GM18502 (cell line): Measurements from ENCODE around the gene MPRIP.
"Not testable (repeated sequence)": the region's sequence is repeated elsewhere in the genome, so short reads cannot be mapped to it uniquely, and the experiment has no call there.

Source experiments
- ATAC-seq: cut with Tn5 transposase; IDR thresholded peaks from one replicate; pipeline ENCODE4 v1.9.1; 2021; ENCODE audit warnings: mild to moderate bottlenecking; ENCODE audit not compliant: unreplicated experiment, poor library complexity

MPRIP gene

DNA sequence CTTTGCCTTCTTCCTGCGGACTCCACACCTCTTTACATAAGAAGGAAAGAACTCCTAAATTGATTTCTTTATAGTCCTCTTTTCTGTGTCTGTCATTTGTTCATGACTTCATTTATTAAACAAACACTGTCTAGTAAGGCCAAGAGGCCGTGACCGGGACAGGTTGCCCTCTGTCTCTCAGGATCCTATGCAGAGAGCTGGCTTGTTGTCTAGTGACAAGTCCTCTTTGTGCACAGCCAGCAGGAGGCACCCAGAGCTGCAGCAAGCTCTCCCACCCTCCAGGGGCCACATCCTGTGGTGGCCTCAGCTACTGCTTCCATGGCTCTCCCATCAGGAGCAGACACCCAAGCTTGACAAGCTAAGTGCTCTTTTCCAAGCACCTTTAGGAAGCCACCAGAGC is 113.3 kb downstream of the MPRIP start:
- ATAC-seq: no peak

DNA sequence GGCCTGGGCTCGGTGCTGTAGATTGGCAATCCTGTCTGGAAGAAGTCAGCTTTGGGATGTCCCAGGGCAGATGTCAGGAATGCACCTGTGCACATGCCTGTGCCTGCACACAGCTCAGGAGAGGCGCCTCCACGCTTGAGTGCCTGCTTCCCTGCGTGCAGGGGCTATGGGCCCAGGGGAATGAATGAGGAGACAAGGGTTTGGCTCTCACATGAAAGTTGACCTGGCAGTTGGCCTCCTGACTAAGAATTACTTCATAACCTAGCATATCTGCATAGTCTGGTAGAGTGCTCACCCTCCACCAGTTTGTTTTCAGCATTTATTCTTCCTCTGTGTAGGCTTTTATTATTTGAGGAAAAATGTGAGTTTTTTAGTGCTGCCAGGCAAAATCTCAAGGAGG is 113.8 kb downstream of the MPRIP start:
- no peak for ATAC-seq

DNA sequence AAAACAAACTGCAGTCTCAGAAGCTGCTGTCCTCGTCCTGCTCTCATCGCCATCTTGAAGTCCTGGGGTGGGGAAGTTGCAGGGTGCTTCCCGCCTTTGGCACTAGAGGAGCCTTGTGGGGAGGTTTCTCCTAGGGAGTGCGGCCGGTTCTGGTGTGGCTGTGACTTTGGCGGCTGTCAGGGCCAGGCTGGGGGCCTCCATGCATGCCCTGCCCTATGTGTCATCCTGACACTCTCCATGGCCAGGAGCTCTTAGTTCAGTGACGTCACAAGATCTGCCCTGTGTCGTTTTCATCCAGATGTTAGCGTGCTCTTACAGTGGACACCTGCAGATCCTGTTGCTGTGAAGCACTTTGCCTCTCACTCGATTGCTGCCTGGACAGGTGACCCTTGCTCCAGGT is 114.3 kb downstream of the MPRIP start:
- ATAC-seq: no peak

DNA sequence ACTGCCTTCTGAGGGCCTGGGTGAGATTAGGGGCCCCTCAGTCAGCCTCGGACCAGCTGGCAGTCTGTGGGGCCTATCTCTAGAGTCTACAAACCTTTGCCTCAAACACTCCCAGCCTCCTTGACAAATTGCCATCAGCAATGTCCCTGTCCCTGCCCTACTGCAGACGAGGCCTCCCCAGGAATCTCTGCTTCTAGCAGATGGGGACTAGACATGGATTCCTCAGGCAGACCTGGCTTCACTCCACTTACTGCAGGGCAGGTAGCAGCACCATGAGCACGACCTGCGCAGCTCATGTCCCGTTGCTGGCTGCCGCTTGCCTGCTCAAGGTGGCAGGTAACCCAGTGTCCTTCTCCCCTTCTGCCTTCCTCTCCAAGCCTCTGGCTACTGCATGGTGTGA is 114.8 kb downstream of the MPRIP start:
- ATAC-seq: no peak

DNA sequence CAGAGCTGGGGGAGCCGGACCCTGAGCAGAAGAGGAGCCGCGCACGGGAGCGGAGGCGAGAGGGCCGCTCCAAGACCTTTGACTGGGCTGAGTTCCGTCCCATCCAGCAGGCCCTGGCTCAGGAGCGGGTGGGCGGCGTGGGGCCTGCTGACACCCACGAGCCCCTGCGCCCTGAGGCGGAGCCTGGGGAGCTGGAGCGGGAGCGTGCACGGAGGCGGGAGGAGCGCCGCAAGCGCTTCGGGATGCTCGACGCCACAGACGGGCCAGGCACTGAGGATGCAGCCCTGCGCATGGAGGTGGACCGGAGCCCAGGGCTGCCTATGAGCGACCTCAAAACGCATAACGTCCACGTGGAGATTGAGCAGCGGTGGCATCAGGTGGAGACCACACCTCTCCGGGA is 116.2 kb downstream of the MPRIP start:
- not testable (repeated sequence) for ATAC-seq

DNA sequence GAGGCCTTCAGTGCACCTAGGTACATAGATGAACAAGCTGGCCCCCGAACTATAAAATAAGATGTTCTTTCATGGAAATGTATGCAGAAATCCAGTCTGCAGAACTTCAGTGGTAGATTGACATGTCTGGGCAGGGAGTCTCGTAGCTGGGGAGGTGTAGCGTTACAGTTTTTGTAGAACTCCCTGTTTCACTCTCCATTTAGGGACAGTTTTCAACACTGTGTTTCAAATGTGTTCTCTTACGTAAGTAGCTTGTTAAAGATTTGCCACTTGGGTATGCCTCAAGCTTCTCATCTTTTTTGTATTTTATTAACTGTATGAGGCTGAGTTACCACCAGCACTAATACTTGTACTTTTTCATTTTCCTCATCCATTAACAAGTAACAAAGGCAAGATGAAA is 117.3 kb downstream of the MPRIP start:
- ATAC-seq: no peak

DNA sequence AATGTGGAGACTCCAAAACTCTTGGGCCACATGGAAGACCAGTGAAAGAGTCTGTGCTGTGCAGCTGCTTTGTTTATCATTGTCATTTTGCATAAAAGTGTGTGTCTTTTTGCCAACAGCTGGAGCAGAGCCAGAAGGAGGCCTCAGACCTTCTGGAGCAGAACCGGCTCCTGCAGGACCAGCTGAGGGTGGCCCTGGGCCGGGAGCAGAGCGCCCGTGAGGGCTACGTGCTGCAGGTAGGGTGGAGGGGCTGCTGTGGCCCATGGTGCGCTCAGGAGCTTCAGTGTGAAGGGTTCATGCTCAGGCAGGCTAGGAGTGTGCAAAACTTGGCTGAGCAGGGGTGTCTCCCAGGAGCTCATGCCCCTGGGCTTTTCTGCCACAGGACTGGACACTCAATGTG is 118.9 kb downstream of the MPRIP start:
- ATAC-seq: no peak

DNA sequence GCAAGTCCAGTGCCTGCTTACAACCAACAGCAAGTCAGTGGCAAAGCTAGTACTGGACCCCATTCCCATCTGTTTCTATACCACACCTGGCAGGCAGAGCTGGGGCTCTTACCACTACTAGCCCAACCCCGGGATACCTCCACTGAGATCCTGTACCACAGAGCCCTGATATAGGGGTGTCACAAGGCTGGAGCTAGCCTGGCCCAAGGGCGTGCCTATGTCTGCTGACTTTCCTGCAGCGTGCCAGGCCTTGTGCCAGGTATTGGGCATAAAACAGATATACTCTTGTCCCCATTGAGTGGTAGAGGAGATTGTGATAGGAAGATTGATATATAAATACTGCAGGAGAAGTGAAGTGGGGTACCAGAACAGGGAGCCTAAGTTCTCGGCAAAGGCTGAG is 119.5 kb downstream of the MPRIP start:
- no peak for ATAC-seq

DNA sequence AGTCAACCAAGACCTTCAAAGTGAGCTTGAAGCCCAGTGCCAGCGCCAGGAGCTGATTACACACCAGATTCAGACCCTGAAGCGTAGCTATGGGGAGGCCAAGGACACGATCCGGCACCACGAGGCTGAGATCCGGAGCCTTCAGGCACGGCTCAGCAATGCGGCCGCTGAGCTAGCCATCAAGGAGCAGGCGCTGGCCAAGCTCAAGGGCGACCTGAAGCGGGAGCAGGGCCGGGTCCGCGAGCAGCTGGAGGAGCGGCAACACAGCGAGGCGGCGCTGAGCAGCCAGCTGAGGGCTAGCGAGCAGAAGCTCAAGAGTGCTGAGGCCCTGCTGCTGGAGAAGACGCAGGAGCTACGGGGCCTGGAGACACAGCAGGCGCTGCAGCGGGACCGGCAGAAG is 121.9 kb downstream of the MPRIP start:
- no peak for ATAC-seq

DNA sequence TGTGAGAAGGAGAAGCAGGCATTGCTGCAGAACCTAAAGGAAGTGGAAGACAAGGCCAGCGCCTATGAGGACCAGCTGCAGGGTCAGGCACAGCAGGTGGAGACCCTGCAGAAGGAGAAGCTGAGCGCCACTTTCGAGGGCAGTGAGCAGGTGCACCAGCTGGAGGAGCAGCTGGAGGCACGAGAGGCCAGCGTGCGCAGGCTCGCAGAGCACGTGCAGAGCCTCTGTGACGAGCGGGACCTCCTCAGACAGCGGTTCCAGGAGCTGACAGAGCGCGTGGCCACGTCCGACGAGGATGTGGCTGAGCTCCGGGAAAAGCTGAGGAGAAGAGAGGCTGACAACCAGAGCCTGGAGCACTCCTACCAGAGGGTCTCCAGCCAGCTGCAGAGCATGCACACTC is 122.4 kb downstream of the MPRIP start:
- ATAC-seq: no peak

DNA sequence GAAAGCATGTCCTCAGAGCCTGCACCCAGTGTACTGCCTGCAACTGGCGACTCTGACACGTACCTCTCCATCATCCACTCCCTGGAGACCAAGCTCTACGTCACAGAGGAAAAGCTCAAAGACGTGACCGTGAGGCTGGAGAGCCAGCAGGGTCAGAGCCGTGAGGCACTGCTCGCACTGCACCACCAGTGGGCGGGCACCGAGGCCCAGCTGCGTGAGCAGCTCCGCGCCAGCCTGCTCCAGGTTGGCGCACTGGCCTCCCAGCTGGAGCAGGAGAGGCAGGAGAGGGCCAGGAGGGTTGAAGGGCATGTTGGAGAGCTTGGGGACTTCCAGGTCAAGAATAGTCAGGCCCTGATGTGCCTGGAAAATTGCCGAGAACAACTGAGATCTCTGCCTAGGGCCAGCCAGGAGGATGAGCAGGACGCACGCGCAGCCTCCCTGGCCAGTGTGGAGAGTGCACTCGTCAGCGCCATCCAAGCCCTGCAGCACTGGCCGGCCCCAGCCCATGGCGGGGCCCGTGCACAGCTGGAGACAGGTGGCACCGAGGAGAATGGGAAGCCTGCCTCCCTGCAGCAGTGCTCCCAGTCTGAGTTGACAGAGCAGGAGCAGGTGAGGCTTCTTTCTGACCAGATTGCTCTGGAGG is 123.5 kb downstream of the MPRIP start:
- ATAC-seq: no peak

DNA sequence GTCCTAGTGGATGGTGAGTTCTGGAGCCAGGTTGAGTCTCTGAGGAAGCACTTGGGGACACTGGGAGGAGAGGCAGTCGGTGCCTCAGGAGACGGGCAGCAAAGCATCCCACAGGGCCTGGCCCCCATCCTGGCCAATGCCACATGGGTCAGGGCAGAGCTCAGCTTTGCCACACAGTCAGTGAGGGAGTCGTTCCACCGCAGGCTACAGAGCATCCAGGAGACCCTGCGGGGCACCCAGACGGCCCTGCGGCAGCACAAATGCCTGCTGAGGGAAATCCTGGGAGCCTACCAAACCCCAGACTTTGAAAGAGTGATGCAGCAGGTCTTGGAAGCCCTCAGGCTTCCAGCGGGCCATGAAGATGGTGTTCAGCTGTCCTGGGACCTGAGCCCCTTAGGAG is 124.2 kb downstream of the MPRIP start:
- no peak for ATAC-seq

DNA sequence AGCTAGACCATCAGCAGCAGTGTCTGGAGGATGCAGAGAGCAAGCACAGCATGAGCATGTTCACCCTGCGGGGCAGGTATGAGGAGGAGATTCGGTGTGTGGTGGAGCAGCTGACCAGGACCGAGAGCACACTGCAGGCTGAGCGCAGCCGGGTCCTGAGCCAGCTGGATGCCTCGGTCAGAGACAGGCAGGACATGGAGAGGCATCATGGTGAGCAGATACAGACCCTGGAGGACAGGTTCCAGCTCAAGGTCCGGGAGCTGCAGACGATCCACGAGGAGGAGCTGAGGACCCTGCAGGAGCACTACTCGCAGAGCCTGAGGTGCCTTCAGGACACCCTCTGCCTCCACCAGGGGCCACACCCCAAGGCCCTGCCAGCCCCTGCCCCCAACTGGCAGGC is 125.1 kb downstream of the MPRIP start:
- ATAC-seq: no peak

DNA sequence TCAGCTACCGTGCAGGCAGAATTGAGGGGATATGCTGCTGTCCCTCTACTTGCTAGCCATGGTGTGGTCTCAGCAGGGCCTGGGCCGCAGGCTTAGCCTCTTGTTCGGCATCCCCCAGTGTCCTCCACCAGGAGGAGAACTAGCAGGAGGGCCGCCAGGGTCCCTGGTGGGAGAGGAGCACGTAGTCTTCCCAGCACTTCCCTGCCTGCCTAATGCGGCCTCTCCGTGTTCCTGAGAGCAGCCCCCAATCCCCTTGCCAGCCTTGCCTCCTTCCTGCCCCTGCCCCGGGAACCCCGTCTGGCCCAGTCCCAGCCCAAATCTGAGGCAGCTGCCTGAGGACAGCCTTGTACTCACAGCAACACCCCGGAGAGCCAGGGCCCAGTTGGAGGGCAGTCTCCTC is 125.7 kb downstream of the MPRIP start:
- no peak for ATAC-seq

DNA sequence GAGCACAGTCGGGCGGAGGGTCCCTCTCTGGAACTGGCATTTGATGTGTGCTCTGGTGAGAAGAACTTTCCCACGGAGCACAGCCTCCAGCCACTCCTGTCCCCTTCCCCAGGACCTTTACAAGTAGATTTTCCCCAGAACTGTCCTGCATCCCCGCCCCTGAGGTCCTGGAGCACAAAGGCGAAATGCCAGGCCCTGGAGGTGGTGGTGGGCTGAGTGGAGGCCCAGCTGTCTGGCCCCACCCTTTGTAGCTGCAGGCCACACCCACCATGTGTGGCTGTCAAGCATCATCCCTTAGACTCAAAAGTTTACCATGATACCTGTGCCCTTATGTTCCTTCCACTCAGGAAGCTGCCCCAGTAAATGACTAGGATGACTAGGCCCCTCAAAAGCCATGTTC is 126.1 kb downstream of the MPRIP start:
- ATAC-seq: no peak

DNA sequence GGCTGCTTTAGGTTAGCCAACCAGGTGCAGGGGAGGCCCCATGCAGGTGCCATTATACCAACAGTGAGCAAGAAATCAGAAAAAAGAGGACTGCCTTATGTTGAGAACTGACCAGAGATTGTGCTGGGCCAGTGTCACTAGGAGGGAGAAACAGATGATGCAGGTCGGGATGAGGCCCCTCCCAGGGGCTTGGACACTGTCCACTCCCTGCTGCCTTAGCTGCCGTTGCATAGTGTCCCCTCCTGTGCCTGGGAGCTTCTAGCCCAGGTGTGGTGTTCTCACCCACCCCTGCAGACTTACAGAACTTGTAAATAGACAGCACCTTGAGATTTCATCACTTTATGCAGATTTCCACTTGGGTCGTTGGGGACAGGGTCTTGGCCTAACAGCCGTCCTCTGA is 127.1 kb downstream of the MPRIP start:
- no peak for ATAC-seq

DNA sequence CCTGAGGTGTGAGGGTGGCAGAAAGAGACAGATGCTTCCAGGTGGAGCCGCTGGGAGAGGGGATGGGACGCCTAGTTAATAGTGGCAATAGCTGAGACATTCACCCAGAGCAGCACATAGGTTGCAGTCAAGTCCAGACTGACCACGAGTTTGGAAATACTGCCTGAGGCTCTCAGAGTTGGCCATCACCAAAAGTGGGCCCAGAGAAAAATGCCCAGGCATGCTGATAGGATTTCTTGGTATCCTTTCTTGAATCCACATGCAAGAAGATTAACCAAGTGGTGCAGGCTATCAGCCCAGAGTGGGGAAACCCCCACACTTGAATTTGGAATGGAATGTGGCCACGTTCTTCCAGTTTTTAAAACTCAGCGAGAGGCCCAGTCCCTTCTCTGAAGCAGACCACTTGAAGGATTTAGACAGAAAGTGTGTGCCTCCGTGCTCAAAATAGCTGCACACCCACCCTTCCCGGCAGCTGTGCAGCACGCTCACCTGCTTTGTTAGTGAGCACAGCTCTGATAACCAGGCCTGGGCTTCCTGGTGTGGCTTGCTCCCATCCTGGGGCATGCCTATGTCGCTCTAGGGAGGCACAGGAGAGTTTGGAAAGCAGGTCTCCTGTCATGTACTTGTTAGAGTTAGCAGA is 128.2 kb downstream of the MPRIP start:
- ATAC-seq: no peak

DNA sequence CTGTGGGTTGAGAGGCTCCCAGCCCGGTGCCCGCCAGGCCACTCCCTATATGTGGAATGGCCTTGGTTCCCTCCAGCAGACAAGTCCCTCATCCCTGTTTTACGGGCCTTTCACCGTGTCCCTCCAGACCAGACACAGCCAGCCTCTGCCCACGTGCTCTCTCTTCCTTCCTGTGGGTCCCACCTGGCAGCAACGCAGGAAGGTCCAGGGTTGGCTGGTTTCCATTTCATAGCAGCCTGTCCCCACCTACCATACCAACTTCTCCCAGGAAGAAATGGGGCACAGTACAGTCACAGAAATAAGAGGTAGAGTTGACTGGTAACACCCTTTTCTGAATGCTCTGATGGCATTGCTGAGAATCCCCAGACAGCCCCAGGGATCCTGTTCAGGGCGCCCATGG is 128.9 kb downstream of the MPRIP start:
- no peak for ATAC-seq

DNA sequence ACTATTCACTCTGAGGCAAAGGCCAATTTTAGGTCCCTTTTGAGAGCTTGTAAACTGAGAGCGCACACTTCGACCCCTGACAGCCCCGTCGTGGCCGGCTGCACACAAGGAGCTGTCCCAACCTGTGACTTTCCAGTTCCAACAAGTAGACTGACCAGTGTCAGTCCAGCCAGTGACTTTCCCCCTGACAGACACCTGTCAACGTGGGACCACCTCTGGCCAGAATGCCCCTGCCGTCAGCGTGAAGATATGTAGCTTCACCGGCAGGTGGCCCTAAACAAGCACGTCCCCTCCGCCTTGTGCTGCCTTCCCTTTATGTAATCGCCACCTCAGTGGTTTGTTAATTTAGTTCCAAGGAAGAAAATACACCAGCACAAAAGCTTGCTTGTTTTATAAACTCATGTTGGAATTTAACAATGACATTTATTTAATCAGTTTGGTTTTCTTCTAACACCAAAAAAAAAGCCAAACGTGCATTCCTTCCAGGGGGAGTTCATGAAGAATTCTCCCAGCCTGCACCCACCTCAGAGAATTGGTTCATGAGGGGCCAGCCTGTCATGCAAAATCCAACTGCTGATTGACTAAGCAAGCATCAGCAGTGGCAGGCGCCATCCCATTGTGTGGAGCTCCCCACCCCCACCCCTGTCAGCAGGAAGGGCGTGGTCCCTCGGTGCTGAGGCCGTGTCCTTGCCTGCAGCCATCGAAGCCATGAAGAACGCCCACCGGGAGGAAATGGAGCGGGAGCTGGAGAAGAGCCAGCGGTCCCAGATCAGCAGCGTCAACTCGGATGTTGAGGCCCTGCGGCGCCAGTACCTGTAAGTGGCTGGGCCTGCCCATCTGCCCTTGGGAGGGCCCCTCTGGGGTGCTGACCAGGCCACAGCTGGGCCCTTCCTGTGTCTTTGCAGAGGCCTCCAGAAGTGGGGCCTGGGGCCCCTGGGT is 130.0 kb downstream of the MPRIP start:
- no peak for ATAC-seq

DNA sequence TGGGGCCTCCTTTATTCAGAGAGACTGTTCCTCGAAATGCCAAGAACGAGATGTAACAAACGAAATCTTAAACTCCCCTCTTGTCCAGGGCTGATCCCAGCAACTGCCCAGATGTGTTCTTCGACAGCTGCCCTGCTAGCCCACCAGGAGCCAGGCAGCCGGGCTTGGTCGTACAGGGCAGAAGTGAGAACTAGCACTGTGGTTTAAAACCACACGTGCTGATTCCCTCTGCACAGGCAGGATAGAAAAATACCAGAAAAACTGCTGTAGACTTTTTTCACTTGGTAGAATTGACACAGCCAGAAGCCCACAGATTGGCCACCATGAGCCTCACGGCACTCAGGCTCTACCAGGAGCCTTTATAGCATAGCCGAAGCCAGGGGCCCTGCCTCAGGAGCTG is 130.7 kb downstream of the MPRIP start:
- ATAC-seq: no peak

DNA sequence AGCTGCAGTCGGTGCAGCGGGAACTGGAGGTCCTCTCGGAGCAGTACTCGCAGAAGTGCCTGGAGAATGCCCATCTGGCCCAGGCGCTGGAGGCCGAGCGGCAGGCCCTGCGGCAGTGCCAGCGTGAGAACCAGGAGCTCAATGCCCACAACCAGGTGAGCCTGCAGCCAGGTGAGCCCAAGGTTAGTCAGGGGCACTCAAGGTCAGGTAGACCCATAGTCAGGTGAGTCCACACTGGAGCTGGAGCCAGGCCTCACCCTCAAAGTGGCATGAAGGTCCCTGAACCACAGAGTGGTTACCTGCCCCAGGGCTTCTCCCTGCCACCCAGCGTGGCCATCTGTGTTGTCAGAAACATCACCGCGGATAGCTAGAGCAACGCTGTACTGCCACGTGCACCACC is 131.7 kb downstream of the MPRIP start:
- no peak for ATAC-seq
